Thyroid gland (tissue), 4 donors: ENCODE results near the gene NTF3. TPM values are rescaled to one million over a fixed set of nuclear protein-coding genes. Genes with fewer than 3 reads are reported as not detected.

ENCODE experiments used
- DNase-seq, 2 donors: peaks; one replicate each; pipeline ENCODE4 v3.0.0-alpha.2; 2019
- H3K27ac ChIP-seq, 3 donors: fragments of 200-600 bp; sonication (generic); 1 replicate in 2 of 3; 2 replicates in 1 of 3; pipeline ENCODE4 v1.5.1; 2016 to 2019; ENCODE audit warnings: mild to moderate bottlenecking in 1 of 3, moderate library complexity in 1 of 3
- H3K27me3 ChIP-seq: fragments of 200-600 bp; sonication (generic); one replicate; pipeline ENCODE4 v1.5.1; 2019
- H3K36me3 ChIP-seq, 2 donors: fragments of 200-600 bp; sonication (generic); one replicate each; pipeline ENCODE4 v1.5.1; 2016 to 2019
- H3K4me1 ChIP-seq, 2 donors: fragments of 200-600 bp; sonication (generic); one replicate each; pipeline ENCODE4 v1.5.1; 2017 to 2019
- H3K4me3 ChIP-seq, 3 donors: fragments of 200-600 bp; sonication (generic); replicated peaks in 1 of 3; 1 replicate in 2 of 3; 2 replicates in 1 of 3; pipeline ENCODE4 v1.5.1; 2016; ENCODE audit warnings: mild to moderate bottlenecking in 1 of 3
- H3K9me3 ChIP-seq: fragments of 200-600 bp; sonication (generic); one replicate; pipeline ENCODE4 v1.5.1; 2017
- POLR2A ChIP-seq, 2 donors: fragments of 450-650 bp; IDR thresholded peaks; one replicate each; pipeline ENCODE4 v1.6.1; 2017; ENCODE audit warnings: antibody characterized with exemption in 2 of 2, mild to moderate bottlenecking in 2 of 2, moderate library complexity in 1 of 2
- WGBS, 2 donors: methylation state at CpG; one replicate each; pipeline ENCODE4 v1.1.5; 2017; 5-methylcytosine and 5-hydroxymethylcytosine counted together
- intact Hi-C: fragments of 100-400 bp; cut with DNase I; formaldehyde crosslinking; loops from one replicate; pipeline ENCODE4 v1.15.1; 2023
- total RNA-seq, 4 donors: library from RNA; depleted of rRNA; stranded (reverse); fragments of >200 nt; gene quantifications; one replicate each; pipeline ENCODE4 v1.2.3, GENCODE V29; 2016
- TF ChIP-seq, protein P1 (sequence below), 6 experiments: fragments of 200-600 bp in 3 of 6; fragments of 450-650 bp in 3 of 6; sonication (generic) in 3 of 6; IDR thresholded peaks; one replicate each; pipeline ENCODE4 v1.5.1; 2016 to 2019; ENCODE audit warnings: antibody characterized with exemption in 6 of 6, mild to moderate bottlenecking in 2 of 6, inconsistent platforms in 1 of 6, moderate library complexity in 1 of 6

The NTF3 gene
- total RNA-seq, 4 donors from 2014 or later = not detected

DNA sequence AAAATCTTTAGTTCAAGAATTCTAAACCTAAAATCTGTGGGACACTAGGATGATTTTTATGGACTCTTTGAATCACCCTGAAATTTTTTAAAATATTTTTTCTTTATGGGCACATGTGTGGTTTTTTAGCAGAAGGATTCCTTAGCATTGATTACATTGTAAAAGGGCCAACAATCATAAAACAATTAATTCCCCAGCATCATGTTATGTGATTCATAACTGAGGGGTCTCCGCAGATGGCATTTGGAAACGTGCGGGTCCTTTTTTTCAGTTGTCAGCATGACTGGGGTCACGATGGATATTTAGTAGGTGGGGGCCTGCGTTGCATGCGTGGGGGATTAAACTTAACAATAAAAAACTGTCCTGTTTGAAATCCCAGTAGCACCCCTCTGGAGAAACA is 52.5 kb downstream of the NTF3 start:
- 83 to 89% methylated on average over 6 of the region's 6 CpGs for WGBS, 2 donors
- Histone ChIP-seq H3K27me3 (no peaks in the 10 kb centered on the region), H3K9me3 (no peaks in the 10 kb centered on the region), H3K4me3 (no peak overlapping the region), H3K27ac (no peak overlapping the region), H3K36me3 (no peaks in the 10 kb centered on the region), H3K4me1 (no peaks in the 10 kb centered on the region)
- no peak for TF ChIP-seq POLR2A (IDR thresholded peaks at IDR 0.05)
- DNase-seq = no peak
- intact Hi-C loops = no loop called here

DNA sequence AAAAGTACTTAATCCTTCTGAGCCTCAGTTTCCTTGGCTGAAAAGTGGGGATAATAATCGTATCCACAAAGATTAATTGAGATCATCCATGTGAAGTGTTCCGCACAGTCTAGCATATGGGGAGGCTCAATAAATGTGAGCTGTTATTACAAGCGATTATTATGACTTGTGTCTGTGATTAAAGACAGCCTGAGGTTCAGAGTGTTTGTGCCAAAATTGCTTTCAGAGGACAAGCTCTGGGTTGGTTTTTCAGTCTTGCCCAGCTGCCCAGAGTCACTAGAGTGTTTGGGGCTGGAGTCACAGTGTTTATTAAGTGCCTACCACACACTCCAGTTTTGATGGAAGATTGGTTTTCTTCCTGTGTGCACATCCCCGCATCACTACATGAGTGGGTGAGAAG is 53.5 kb downstream of the NTF3 start:
- TF ChIP-seq POLR2A (IDR thresholded peaks at IDR 0.05) = no peak
- TF ChIP-seq, protein P1, sequence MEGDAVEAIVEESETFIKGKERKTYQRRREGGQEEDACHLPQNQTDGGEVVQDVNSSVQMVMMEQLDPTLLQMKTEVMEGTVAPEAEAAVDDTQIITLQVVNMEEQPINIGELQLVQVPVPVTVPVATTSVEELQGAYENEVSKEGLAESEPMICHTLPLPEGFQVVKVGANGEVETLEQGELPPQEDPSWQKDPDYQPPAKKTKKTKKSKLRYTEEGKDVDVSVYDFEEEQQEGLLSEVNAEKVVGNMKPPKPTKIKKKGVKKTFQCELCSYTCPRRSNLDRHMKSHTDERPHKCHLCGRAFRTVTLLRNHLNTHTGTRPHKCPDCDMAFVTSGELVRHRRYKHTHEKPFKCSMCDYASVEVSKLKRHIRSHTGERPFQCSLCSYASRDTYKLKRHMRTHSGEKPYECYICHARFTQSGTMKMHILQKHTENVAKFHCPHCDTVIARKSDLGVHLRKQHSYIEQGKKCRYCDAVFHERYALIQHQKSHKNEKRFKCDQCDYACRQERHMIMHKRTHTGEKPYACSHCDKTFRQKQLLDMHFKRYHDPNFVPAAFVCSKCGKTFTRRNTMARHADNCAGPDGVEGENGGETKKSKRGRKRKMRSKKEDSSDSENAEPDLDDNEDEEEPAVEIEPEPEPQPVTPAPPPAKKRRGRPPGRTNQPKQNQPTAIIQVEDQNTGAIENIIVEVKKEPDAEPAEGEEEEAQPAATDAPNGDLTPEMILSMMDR (IDR thresholded peaks at IDR 0.05) = no peak
- Histone ChIP-seq H3K36me3 (no peaks in the 10 kb centered on the region), H3K9me3 (no peaks in the 10 kb centered on the region), H3K27me3 (no peaks in the 10 kb centered on the region), H3K27ac (no peak overlapping the region), H3K4me3 (no peak overlapping the region), H3K4me1 (no peaks in the 10 kb centered on the region)
- no peak for DNase-seq
- intact Hi-C loops = no loop called here
- 72 to 84% methylated on average over 4 of the region's 4 CpGs for WGBS, 2 donors

DNA sequence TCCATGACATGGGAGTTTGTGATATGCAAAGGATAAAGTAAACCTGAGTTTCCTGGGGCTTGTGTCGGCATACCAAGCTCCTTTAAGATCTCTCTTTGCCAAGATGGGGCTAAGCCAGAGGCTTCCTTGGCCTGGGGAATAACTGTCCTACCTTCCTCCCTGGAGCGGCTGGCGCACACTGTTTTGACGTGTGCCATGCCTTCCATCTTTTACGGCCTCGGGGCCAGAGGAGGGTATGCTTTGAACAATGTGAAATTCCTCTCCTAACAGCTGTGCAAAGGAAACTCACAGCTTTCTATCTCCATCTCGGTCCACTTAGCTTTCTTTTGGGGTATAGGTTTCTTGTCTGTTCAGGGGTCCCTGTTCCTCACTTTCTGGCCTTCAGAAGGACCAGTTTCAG is 55.2 kb downstream of the NTF3 start:
- no peaks in the 10 kb centered on the region for H3K36me3 ChIP-seq
- H3K27me3 ChIP-seq = no peaks in the 10 kb centered on the region
- intact Hi-C loops = no loop called here
- H3K4me1 ChIP-seq = no peaks in the 10 kb centered on the region
- H3K9me3 ChIP-seq = no peaks in the 10 kb centered on the region
- WGBS, 2 donors = 71 to 88% methylated on average over 7 of the region's 7 CpGs
- H3K27ac ChIP-seq = no peak overlapping the region
- TF ChIP-seq, protein P1 (IDR thresholded peaks at IDR 0.05) = no peak
- TF ChIP-seq POLR2A (IDR thresholded peaks at IDR 0.05) = no peak
- DNase-seq = no peak
- H3K4me3 ChIP-seq = no peak overlapping the region

DNA sequence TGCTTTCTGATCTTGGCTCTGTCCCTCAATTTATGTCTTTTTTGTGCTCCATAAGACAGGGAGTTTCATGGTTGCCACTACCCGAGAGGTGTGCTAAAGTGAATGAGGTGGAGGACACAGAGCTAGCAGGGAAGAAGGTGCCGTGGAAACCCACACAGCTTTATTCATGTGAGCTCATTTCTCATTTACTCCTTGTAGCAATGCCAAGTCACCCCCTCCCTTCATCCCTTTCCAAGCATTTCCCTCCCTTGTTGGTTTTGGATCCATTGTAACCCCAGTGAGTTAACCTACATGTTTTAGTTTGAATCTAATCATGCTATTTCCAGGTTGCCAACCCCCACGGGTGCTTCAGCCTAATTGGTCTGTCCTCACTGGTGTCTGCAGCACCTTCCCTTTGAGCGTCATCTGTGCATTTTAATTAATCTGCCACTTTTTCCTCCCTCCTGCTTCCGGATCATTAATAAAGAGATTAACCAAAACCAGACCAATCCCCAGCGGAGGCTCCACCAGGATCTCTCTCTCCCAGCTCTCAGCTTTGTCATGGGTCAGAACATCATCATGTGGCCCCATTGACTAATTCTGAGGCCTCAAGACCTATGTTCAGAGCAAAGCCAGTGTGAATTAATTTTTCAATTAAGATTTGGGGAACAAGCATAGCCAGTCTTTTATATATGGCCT is 56.2 kb downstream of the NTF3 start:
- TF ChIP-seq, protein P1 (IDR thresholded peaks at IDR 0.05) = no peak
- TF ChIP-seq POLR2A (IDR thresholded peaks at IDR 0.05) = no peak
- WGBS, 2 donors = 87% methylated on average over 6 of the region's 6 CpGs
- DNase-seq = no peak
- Histone ChIP-seq H3K4me3 (no peak overlapping the region), H3K4me1 (no peaks in the 10 kb centered on the region), H3K27me3 (no peaks in the 10 kb centered on the region), H3K9me3 (no peaks in the 10 kb centered on the region), H3K27ac (no peak overlapping the region), H3K36me3 (no peaks in the 10 kb centered on the region)
- intact Hi-C loops = no loop called here

DNA sequence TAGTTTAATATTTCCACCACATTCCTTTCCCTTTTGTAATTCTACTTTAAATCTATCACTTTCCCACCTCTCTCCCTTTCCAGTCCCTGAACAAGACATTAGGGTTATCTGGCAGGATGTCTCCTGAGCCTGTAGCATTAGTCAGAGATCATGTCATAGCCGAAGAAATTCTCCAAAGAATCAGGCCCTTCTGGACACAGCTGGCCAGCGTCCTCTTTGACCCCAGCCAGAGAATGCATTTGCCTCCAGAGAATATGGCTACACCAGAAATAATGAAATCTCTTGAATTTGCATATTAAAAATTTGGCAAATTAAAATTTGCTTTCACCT is 56.7 kb downstream of the NTF3 start:
- TF ChIP-seq, protein P1 (IDR thresholded peaks at IDR 0.05) = no peak
- no peak for TF ChIP-seq POLR2A (IDR thresholded peaks at IDR 0.05)
- H3K9me3 ChIP-seq = no peaks in the 10 kb centered on the region
- H3K4me1 ChIP-seq = no peaks in the 10 kb centered on the region
- 74 to 78% methylated on average over 2 of the region's 2 CpGs for WGBS, 2 donors
- intact Hi-C loops = no loop called here
- no peaks in the 10 kb centered on the region for H3K27me3 ChIP-seq
- no peak for DNase-seq
- no peak overlapping the region for H3K27ac ChIP-seq
- no peak overlapping the region for H3K4me3 ChIP-seq
- no peaks in the 10 kb centered on the region for H3K36me3 ChIP-seq
